Measurements from ENCODE around the gene HAUS3. TPM values are rescaled to one million over a fixed set of nuclear protein-coding genes. Genes with fewer than 3 reads are reported as not detected.

Gene HAUS3
- total RNA-seq, 2 experiments from 2014 or later: 143 to 148 TPM

DNA sequence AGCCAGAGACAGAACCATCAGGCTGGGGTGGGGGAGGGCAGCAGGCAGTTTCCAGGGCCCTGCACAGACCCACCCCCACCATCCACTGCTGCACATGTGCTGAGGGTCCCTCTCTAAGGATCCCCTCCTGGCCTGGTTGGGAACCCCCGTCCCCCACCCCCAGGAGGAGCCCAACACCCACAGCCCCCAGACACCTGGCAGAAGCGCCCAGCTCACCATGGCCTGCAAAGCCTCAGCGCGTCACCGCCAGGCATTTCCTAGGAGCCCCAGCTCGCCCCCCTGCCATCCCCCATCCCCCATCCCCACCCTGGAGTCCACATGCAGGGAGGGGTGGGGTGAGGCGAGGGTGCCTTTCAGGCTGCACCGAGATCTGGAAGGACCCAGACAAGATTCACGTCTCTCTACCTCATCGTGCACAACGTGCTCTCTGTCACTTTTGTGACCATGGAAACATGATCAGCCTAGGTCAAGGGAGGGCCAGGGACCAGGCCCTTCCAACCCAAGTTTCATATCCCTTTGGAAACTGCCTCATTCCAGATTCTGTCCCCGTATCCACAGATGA is 10.7 kb upstream of the HAUS3 start:
- Histone ChIP-seq H3K4me3 (ENCODE audit: low read length) (no peak overlapping the region), H3K27ac (ENCODE audit: low read depth in 1 of 2, low read length in 2 of 2) (no peak overlapping the region), H3K36me3 (ENCODE audit: insufficient read depth, low read length) (peaks cover 74% of the 10 kb centered on the region), H3K4me1 (ENCODE audit: insufficient read depth, low read length) (peaks cover 7% of the 10 kb centered on the region), H3K9me3 (ENCODE audit: control insufficient read depth in 1 of 2, insufficient read depth in 1 of 2, low read length in 2 of 2) (no peaks in the 10 kb centered on the region), H3K27me3 (ENCODE audit: control insufficient read depth in 1 of 2, insufficient read depth in 2 of 2, low read length in 2 of 2) (no peaks in the 10 kb centered on the region)
- Mint-ChIP-seq H3K27ac (no peak overlapping the region), H3K4me3 (no peak overlapping the region), H3K27me3 (no peaks in the 10 kb centered on the region), H3K9me3 (no peaks in the 10 kb centered on the region), H3K4me1 (ENCODE audit: low read depth) (no peaks in the 10 kb centered on the region), H3K36me3 (ENCODE audit: low read depth) (peaks cover 47% of the 10 kb centered on the region)
- POLR2A ChIA-PET: no interaction called here
- DNase-seq (peak in 4 of 14 experiments; percentile 0 to 10 (median 2)), ATAC-seq (ENCODE audit: poor library complexity) (no peak)
- TF ChIP-seq, protein P1, sequence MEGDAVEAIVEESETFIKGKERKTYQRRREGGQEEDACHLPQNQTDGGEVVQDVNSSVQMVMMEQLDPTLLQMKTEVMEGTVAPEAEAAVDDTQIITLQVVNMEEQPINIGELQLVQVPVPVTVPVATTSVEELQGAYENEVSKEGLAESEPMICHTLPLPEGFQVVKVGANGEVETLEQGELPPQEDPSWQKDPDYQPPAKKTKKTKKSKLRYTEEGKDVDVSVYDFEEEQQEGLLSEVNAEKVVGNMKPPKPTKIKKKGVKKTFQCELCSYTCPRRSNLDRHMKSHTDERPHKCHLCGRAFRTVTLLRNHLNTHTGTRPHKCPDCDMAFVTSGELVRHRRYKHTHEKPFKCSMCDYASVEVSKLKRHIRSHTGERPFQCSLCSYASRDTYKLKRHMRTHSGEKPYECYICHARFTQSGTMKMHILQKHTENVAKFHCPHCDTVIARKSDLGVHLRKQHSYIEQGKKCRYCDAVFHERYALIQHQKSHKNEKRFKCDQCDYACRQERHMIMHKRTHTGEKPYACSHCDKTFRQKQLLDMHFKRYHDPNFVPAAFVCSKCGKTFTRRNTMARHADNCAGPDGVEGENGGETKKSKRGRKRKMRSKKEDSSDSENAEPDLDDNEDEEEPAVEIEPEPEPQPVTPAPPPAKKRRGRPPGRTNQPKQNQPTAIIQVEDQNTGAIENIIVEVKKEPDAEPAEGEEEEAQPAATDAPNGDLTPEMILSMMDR (IDR thresholded peaks at IDR 0.05): no peak
- CTCF ChIA-PET: no interaction called here
- intact Hi-C loops (cut with DNase I, micrococcal nuclease): no loop called here

DNA sequence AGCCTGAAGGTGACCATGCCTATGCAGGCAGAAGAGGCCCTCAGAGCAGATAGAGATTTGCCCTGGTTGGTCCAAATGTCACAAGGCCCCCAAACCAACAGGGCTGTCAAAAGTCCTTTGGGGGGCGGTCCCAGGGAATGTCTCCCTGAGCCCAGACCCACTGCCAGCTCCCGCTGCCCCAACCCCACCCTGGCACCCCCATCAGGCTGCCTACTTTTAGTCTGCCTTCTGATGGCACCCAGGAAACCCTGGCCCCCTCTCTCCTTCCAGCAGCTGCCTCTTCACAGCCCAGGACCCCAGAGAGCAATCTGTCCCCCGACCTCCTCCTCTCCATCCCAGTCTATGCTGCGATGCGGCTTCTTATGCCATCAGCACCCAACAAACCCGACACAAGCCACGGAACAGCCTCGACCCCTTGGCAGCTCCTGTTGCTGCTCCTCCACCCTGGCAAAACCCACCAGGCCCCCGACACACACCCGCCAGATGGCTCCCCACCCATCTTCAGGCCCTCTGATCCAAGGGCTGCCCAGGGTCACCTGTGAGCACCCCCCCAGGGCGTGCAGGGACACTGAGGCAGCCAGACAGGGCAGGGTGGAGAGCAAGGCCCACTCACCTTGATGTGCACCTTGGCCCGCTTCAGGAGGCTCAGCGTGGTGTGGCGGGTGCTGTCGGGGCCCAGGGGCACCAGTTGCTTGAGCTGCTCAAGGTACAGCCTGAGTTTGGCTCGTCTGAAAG is 10.0 kb upstream of the HAUS3 start:
- ATAC-seq (ENCODE audit: poor library complexity): no peak
- DNase-seq: peak in 4 of 14 experiments; percentile 0 to 16 (median 4)
- no peaks in the 10 kb centered on the region for H3K27me3 Mint-ChIP-seq
- H3K36me3 ChIP-seq (ENCODE audit: insufficient read depth, low read length): peaks cover 67% of the 10 kb centered on the region
- H3K4me1 ChIP-seq (ENCODE audit: insufficient read depth, low read length): peaks cover 4% of the 10 kb centered on the region
- TF ChIP-seq, protein P1 (IDR thresholded peaks at IDR 0.05): no peak
- no peak overlapping the region for H3K27ac Mint-ChIP-seq
- H3K4me1 Mint-ChIP-seq (ENCODE audit: low read depth): no peaks in the 10 kb centered on the region
- H3K36me3 Mint-ChIP-seq (ENCODE audit: low read depth): peaks cover 45% of the 10 kb centered on the region
- no peaks in the 10 kb centered on the region for H3K9me3 ChIP-seq (ENCODE audit: control insufficient read depth in 1 of 2, insufficient read depth in 1 of 2, low read length in 2 of 2)
- ChIA-PET POLR2A (interaction anchor here (1.0 kb wide), 1 partner anchor 10 kb away, joined by 4 read pairs; the partner anchor contains the start of gene MXD4), CTCF (no interaction called here)
- no peak overlapping the region for H3K4me3 ChIP-seq (ENCODE audit: low read length)
- H3K27me3 ChIP-seq (ENCODE audit: control insufficient read depth in 1 of 2, insufficient read depth in 2 of 2, low read length in 2 of 2): no peaks in the 10 kb centered on the region
- H3K9me3 Mint-ChIP-seq: no peaks in the 10 kb centered on the region
- peak overlapping the region; percentile 54 for H3K4me3 Mint-ChIP-seq
- intact Hi-C loops (cut with DNase I, micrococcal nuclease): no loop called here
- no peak overlapping the region for H3K27ac ChIP-seq (ENCODE audit: low read depth in 1 of 2, low read length in 2 of 2)

DNA sequence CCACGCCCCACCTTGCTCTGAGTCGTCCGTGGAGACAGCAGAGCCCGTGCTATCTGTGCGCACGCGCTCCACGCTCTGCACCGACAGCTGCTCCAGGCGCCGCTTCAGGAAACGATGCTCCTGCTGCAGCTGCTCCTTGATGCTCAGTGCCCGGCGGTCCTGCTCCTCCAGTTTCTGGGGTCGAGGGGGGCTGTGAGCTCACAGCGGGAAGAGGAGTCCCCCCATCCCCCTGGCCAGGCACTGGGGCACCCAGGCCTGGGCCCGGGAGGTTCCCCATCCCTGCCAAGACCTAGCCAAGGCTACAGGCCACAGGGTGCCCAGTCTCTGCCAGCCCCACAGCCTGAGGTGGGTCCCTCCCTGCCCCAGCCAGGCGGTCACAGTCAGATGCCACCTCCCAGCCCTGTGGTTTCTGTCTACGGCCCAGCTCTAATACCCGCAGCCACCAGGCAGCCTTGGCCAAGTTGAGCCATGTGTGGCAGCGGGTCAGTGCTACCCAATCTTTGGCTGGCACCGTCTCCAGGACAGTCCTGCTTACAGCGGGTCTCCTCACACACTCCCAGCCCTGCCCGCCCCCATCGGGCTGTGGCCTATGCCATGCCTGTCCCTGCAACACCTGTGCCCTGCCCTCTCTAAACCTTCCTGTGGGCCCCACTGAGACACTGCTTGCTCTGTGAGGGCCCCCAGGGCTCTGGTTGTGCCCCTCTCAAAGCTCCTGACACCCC is 9.3 kb upstream of the HAUS3 start:
- POLR2A ChIA-PET: interaction anchor here (1.0 kb wide), 1 partner anchor 11 kb away, joined by 4 read pairs; the partner anchor contains the start of gene MXD4
- H3K36me3 ChIP-seq (ENCODE audit: insufficient read depth, low read length): peaks cover 62% of the 10 kb centered on the region
- H3K27ac Mint-ChIP-seq: no peak overlapping the region
- no peaks in the 10 kb centered on the region for H3K27me3 ChIP-seq (ENCODE audit: control insufficient read depth in 1 of 2, insufficient read depth in 2 of 2, low read length in 2 of 2)
- no peak overlapping the region for H3K27ac ChIP-seq (ENCODE audit: low read depth in 1 of 2, low read length in 2 of 2)
- CTCF ChIA-PET: no interaction called here
- H3K4me1 Mint-ChIP-seq (ENCODE audit: low read depth): no peaks in the 10 kb centered on the region
- H3K9me3 ChIP-seq (ENCODE audit: control insufficient read depth in 1 of 2, insufficient read depth in 1 of 2, low read length in 2 of 2): no peaks in the 10 kb centered on the region
- H3K4me3 ChIP-seq (ENCODE audit: low read length): no peak overlapping the region
- DNase-seq (peak in 3 of 14 experiments; percentile 2 to 16 (median 5)), ATAC-seq (ENCODE audit: poor library complexity) (no peak)
- peaks cover 40% of the 10 kb centered on the region for H3K36me3 Mint-ChIP-seq (ENCODE audit: low read depth)
- H3K27me3 Mint-ChIP-seq: no peaks in the 10 kb centered on the region
- H3K4me3 Mint-ChIP-seq: peak overlapping the region; percentile 30
- peaks cover 1% of the 10 kb centered on the region for H3K4me1 ChIP-seq (ENCODE audit: insufficient read depth, low read length)
- TF ChIP-seq, protein P1 (IDR thresholded peaks at IDR 0.05): no peak
- no peaks in the 10 kb centered on the region for H3K9me3 Mint-ChIP-seq
- intact Hi-C loops (cut with DNase I, micrococcal nuclease): no loop called here

Measured in CD4-positive, alpha-beta T cell (primary cell).